Caco-2 (cell line): Measurements from ENCODE around the gene PRR36. TPM values are rescaled to one million over a fixed set of nuclear protein-coding genes. Genes with fewer than 3 reads are reported as not detected.

ENCODE experiments used
- BruUV-seq: library from RNA; stranded (reverse); fragments of 400-500 nt; replicated peaks from 2 replicates; lab custom pipeline; 2021; lab: Mats Ljungman, UMichigan
- CTCF ChIA-PET: fragments of 300-600 bp; sonication (Branson Sonifier 250); formaldehyde crosslinking; loops from one replicate; lab custom pipeline; 2022; ENCODE audit warnings: antibody characterized with exemption; lab: Charles Lee
- POLR2A ChIA-PET: fragments of 300-600 bp; sonication (Branson Sonifier 250); formaldehyde crosslinking; loops from one replicate; lab custom pipeline; 2022; ENCODE audit warnings: antibody characterized with exemption; lab: Charles Lee
- DNase-seq, 2 experiments: peaks; one replicate each; pipeline versions ENCODE4 v3.0.0 to v3.0.0-alpha.2; 2020 to 2022
- H3K27me3 ChIP-seq: replicated peaks from 2 replicates; pipeline ENCODE4 v1.6.0; 2011; ENCODE audit warnings: low read length; ENCODE audit not compliant: control insufficient read depth, insufficient read depth
- H3K36me3 ChIP-seq: 2 replicates; pipeline ENCODE4 v1.5.1; 2011; ENCODE audit warnings: low read length; ENCODE audit not compliant: control insufficient read depth, insufficient read depth
- H3K4me1 ChIP-seq: fragments of 250-450 bp; sonication (Bioruptor Pico); 2 replicates; pipeline ENCODE4 v1.5.1; 2020; ENCODE audit warnings: mild to moderate bottlenecking
- H3K4me3 ChIP-seq: 2 replicates; pipeline ENCODE4 v1.5.1; 2011; ENCODE audit warnings: low read depth, mild to moderate bottlenecking, control low read depth, low read length
- H3K9me3 ChIP-seq: fragments of 250-450 bp; sonication (Bioruptor Pico); 2 replicates; pipeline ENCODE4 v1.5.1; 2020; ENCODE audit warnings: mild to moderate bottlenecking, moderate library complexity
- H3K27ac Mint-ChIP-seq: one replicate; pipeline ENCODE4 v1.8.0; 2022; ENCODE audit warnings: mixed read lengths; ENCODE audit not compliant: unreplicated experiment
- H3K27me3 Mint-ChIP-seq: one replicate; pipeline ENCODE4 v1.8.0; 2022; ENCODE audit warnings: mixed read lengths; ENCODE audit not compliant: insufficient read depth, unreplicated experiment
- H3K36me3 Mint-ChIP-seq: one replicate; pipeline ENCODE4 v1.8.0; 2022; ENCODE audit warnings: mild to moderate bottlenecking, mixed read lengths; ENCODE audit not compliant: insufficient read depth, unreplicated experiment
- H3K4me1 Mint-ChIP-seq: one replicate; pipeline ENCODE4 v1.8.0; 2022; ENCODE audit warnings: low read depth, mixed read lengths; ENCODE audit not compliant: unreplicated experiment
- H3K4me3 Mint-ChIP-seq: one replicate; pipeline ENCODE4 v1.8.0; 2022; ENCODE audit warnings: mild to moderate bottlenecking, moderate library complexity, mixed read lengths; ENCODE audit not compliant: unreplicated experiment
- H3K9me3 Mint-ChIP-seq: one replicate; pipeline ENCODE4 v1.8.0; 2022; ENCODE audit warnings: mixed read lengths; ENCODE audit not compliant: unreplicated experiment
- CTCF ChIP-seq, 2 experiments: fragments of 200-600 bp in 1 of 2; IDR thresholded peaks; 1 replicate in 1 of 2; 2 replicates in 1 of 2; pipeline versions ENCODE4 v1.5.1 to v1.8.0; 2011 to 2022; ENCODE audit warnings: antibody characterized with exemption in 1 of 2, control low read depth in 1 of 2, inconsistent platforms in 1 of 2, low read depth in 1 of 2, low read length in 1 of 2, mild to moderate bottlenecking in 1 of 2, moderate library complexity in 1 of 2; ENCODE audit not compliant: insufficient read depth in 1 of 2, severe bottlenecking in 1 of 2, unreplicated experiment in 1 of 2
- intact Hi-C: fragments of 100-400 bp; cut with micrococcal nuclease; formaldehyde crosslinking; loops from one replicate; pipeline ENCODE4 v1.10.0; 2022; ENCODE audit not compliant: unreplicated experiment
- total RNA-seq: library from RNA; stranded (reverse); gene quantifications from 2 replicates; pipeline ENCODE4 v1.2.3, GENCODE V29; 2022

PRR36 gene
- total RNA-seq, 1 experiment from 2014 or later, result 3.7 TPM

- ChIA-PET POLR2A (no interaction called here), CTCF (no interaction called here)
- Mint-ChIP-seq H3K4me3 (no peak overlapping the region), H3K27ac (no peak overlapping the region), H3K27me3 (peaks cover 13% of the 10 kb centered on the region), H3K4me1 (peaks cover 2% of the 10 kb centered on the region), H3K9me3 (no peaks in the 10 kb centered on the region), H3K36me3 (peaks cover 4% of the 10 kb centered on the region)
- no peaks in the 10 kb centered on the region for H3K9me3 ChIP-seq
- no peak for TF ChIP-seq CTCF (IDR thresholded peaks at IDR 0.05; ENCODE audit: insufficient read depth in 1 of 2, low read depth in 1 of 2, low read length in 1 of 2, severe bottlenecking in 1 of 2, unreplicated experiment in 1 of 2)
- intact Hi-C loops, result no loop called here
- BruUV-seq, result no TSS peak
- no peak for DNase-seq
- H3K36me3 ChIP-seq, result no peaks in the 10 kb centered on the region
- H3K27me3 ChIP-seq, result no peaks in the 10 kb centered on the region
- H3K4me1 ChIP-seq, result no peaks in the 10 kb centered on the region
- no peak overlapping the region for H3K4me3 ChIP-seq
Measured at GRCh38 chr19:7823686-7824301, 50.4 kb downstream of the PRR36 start.

GRCh38 chr19:7822910-7823515, 51.2 kb downstream of the PRR36 start:
- Histone ChIP-seq H3K9me3 (no peaks in the 10 kb centered on the region), H3K4me1 (no peaks in the 10 kb centered on the region), H3K27me3 (no peaks in the 10 kb centered on the region), H3K36me3 (no peaks in the 10 kb centered on the region), H3K4me3 (no peak overlapping the region)
- Mint-ChIP-seq H3K36me3 (peaks cover 4% of the 10 kb centered on the region), H3K4me3 (no peak overlapping the region), H3K4me1 (no peaks in the 10 kb centered on the region), H3K27me3 (peaks cover 13% of the 10 kb centered on the region), H3K9me3 (no peaks in the 10 kb centered on the region), H3K27ac (no peak overlapping the region)
- BruUV-seq, result no TSS peak
- CTCF ChIA-PET, result no interaction called here
- POLR2A ChIA-PET, result no interaction called here
- intact Hi-C loops, result no loop called here
- no peak for TF ChIP-seq CTCF (IDR thresholded peaks at IDR 0.05; ENCODE audit: insufficient read depth in 1 of 2, low read depth in 1 of 2, low read length in 1 of 2, severe bottlenecking in 1 of 2, unreplicated experiment in 1 of 2)
- DNase-seq, result no peak

- no peak for DNase-seq
- no peaks in the 10 kb centered on the region for H3K9me3 ChIP-seq
- intact Hi-C loops, result no loop called here
- Mint-ChIP-seq H3K4me1 (no peaks in the 10 kb centered on the region), H3K4me3 (no peak overlapping the region), H3K27ac (no peak overlapping the region), H3K27me3 (peaks cover 7% of the 10 kb centered on the region), H3K9me3 (no peaks in the 10 kb centered on the region), H3K36me3 (peaks cover 4% of the 10 kb centered on the region)
- TF ChIP-seq CTCF (IDR thresholded peaks at IDR 0.05; ENCODE audit: insufficient read depth in 1 of 2, low read depth in 1 of 2, low read length in 1 of 2, severe bottlenecking in 1 of 2, unreplicated experiment in 1 of 2), result no peak
- no TSS peak for BruUV-seq
- ChIA-PET POLR2A (no interaction called here), CTCF (interaction anchor here (0.6 to 0.7 kb wide), 2 partner anchors 81 to 140 kb away, joined by 3 to 4 read pairs; partner anchors contain the start of gene TRAPPC5)
- no peak overlapping the region for H3K4me3 ChIP-seq
- no peaks in the 10 kb centered on the region for H3K36me3 ChIP-seq
- H3K4me1 ChIP-seq, result no peaks in the 10 kb centered on the region
- no peaks in the 10 kb centered on the region for H3K27me3 ChIP-seq
Measured at GRCh38 chr19:7820588-7820987, 53.6 kb downstream of the PRR36 start.
